ENCODE data around the gene POP4. TPM values are rescaled to one million over a fixed set of nuclear protein-coding genes. Genes with fewer than 3 reads are reported as not detected.

Gene POP4
- total and polyA plus RNA-seq, 2 of the 4 experiments (the other 2 are of a cell fraction) = 65.1 to 87.2 TPM

- BruUV-seq (replicated peaks) = no TSS peak
- Histone ChIP-seq H2BK15ac (ENCODE audit: low read depth, low read length) (no peak overlapping the region), H4K91ac (ENCODE audit: insufficient read depth, low read depth, low read length) (no peak overlapping the region), H2BK120ac (ENCODE audit: low read depth, low read length) (no peak overlapping the region), H3K9ac (ENCODE audit: low read depth, low read length) (no peak overlapping the region), H2BK5ac (ENCODE audit: low read depth, low read length, poor library complexity, severe bottlenecking) (no peak overlapping the region), H3K79me1 (ENCODE audit: low read depth in 1 of 2, low read length in 2 of 2) (no peaks in the 10 kb centered on the region), H3K4me1 (ENCODE audit: control insufficient read depth, insufficient read depth, low read length) (no peaks in the 10 kb centered on the region), H3K27me3 (ENCODE audit: control insufficient read depth, insufficient read depth, low read length) (peaks cover 6% of the 10 kb centered on the region), H3K56ac (ENCODE audit: extremely low read depth, insufficient read depth, low read length) (no peak overlapping the region), H2BK20ac (ENCODE audit: low read depth, low read length) (no peak overlapping the region), H3K9me1 (ENCODE audit: insufficient read depth, low read length) (no peaks in the 10 kb centered on the region), H3K14ac (replicated peaks; ENCODE audit: low read depth, low read length) (no peak overlapping the region), H4K8ac (ENCODE audit: low read depth in 2 of 2, low read length in 2 of 2) (no peak overlapping the region), H3K9me3 (ENCODE audit: control insufficient read depth, insufficient read depth, low read length) (no peaks in the 10 kb centered on the region), H2AK9ac (replicated peaks; ENCODE audit: low read depth, low read length, poor library complexity) (no peak overlapping the region), H3K18ac (ENCODE audit: low read depth, low read length) (no peak overlapping the region), H2AK5ac (ENCODE audit: low read depth, low read length) (no peak overlapping the region), H3K27ac (ENCODE audit: insufficient read depth, low read length) (no peak overlapping the region), H4K20me1 (ENCODE audit: insufficient read depth, low read length) (no peaks in the 10 kb centered on the region), H3K36me3 (ENCODE audit: control insufficient read depth, insufficient read depth, low read length) (no peaks in the 10 kb centered on the region), H3K4ac (ENCODE audit: low read depth, low read length) (no peak overlapping the region), H3K23ac (ENCODE audit: low read depth, low read length) (no peak overlapping the region), H2AFZ (replicated peaks; ENCODE audit: low read length, poor library complexity) (no peak overlapping the region), H3K4me2 (ENCODE audit: low read depth, low read length) (no peak overlapping the region), H4K5ac (ENCODE audit: low read depth, low read length) (no peak overlapping the region), H3K4me3 (ENCODE audit: insufficient read depth, low read depth, low read length) (no peak overlapping the region)
- ATAC-seq (ENCODE audit: low read depth) = no peak
- intact Hi-C loops (cut with micrococcal nuclease) (no loop called here), in situ Hi-C loops (cut with MboI; ENCODE audit: low sequenced_read_pairs) (no loop called here), dilution Hi-C loops (cut with HindIII; ENCODE audit: low sequenced_read_pairs, unreplicated experiment) (no loop called here)
- ChIA-PET POLR2A (ENCODE audit: unreplicated experiment) (no interaction called here), CTCF (no interaction called here)
- DNase-seq = no peak
- no peak for TF ChIP-seq USF2 (IDR thresholded peaks at IDR 0.05; ENCODE audit: low read depth, low read length)
- no peak for TF ChIP-seq BHLHE40 (IDR thresholded peaks at IDR 0.05; ENCODE audit: low read depth, low read length)
- no peak for TF ChIP-seq POLR2A (IDR thresholded peaks at IDR 0.05; ENCODE audit: low read depth, low read length)
- TF ChIP-seq RCOR1 (IDR thresholded peaks at IDR 0.05; ENCODE audit: insufficient replicate concordance, low read length) = no peak
- no peak for TF ChIP-seq CEBPB (IDR thresholded peaks at IDR 0.05; ENCODE audit: low read depth, low read length)
- TF ChIP-seq MAZ (IDR thresholded peaks at IDR 0.05; ENCODE audit: borderline replicate concordance, low read depth, low read length) = no peak
- TF ChIP-seq CHD1 (IDR thresholded peaks at IDR 0.05; ENCODE audit: low read depth, low read length) = no peak
- WGBS, 2 experiments (ENCODE audit: extremely low coverage in 2 of 2, insufficient read length in 1 of 2) = no CpG with 5 or more reads among the region's 2 CpGs
Measured at GRCh38 chr19:29588095-29588494, 18.0 kb upstream of the POP4 start.
